GM23338 (cell line): Measurements from ENCODE around the gene SPHK1. TPM values are rescaled to one million over a fixed set of nuclear protein-coding genes. Genes with fewer than 3 reads are reported as not detected.
A peak's percentile ranks its signal among the peaks of the same experiment; 100 is the strongest.

Source experiments
- ATAC-seq: fragments of 200-7000 bp; cut with Tn5 transposase; 3 replicates; pipeline ENCODE4 v1.9.1; 2020
- DNase-seq: peaks from one replicate; pipeline ENCODE4 v3.0.0-alpha.2; 2015; ENCODE audit warnings: low spot score
- H2AFZ ChIP-seq: fragments of 200-600 bp; sonication (generic); 2 replicates; pipeline ENCODE4 v1.8.0; 2016; ENCODE audit warnings: antibody characterized with exemption, mild to moderate bottlenecking, moderate library complexity
- H3F3A ChIP-seq: fragments of 200-600 bp; sonication (generic); replicated peaks from 2 replicates; pipeline ENCODE4 v1.8.0; 2017; ENCODE audit warnings: antibody characterized with exemption, mixed run types, low read depth
- H3K27ac ChIP-seq: fragments of 200-600 bp; sonication (generic); 2 replicates; pipeline ENCODE4 v1.6.1; 2016; ENCODE audit warnings: low read depth
- H3K27me3 ChIP-seq: fragments of 200-600 bp; sonication (generic); 2 replicates; pipeline ENCODE4 v1.8.0; 2016; ENCODE audit warnings: mild to moderate bottlenecking, mixed run types, moderate library complexity; ENCODE audit not compliant: insufficient read depth
- H3K36me3 ChIP-seq: fragments of 200-600 bp; sonication (generic); 2 replicates; pipeline ENCODE4 v1.8.0; 2016; ENCODE audit warnings: mild to moderate bottlenecking; ENCODE audit not compliant: insufficient read depth
- H3K4me1 ChIP-seq: fragments of 200-600 bp; sonication (generic); 2 replicates; pipeline ENCODE4 v1.8.0; 2016; ENCODE audit warnings: mild to moderate bottlenecking, moderate library complexity; ENCODE audit not compliant: insufficient read depth
- H3K4me2 ChIP-seq: fragments of 200-600 bp; sonication (generic); 2 replicates; pipeline ENCODE4 v1.7.1; 2017; ENCODE audit warnings: mixed run types
- H3K4me3 ChIP-seq: fragments of 200-600 bp; sonication (generic); 2 replicates; pipeline ENCODE4 v1.6.1; 2016; ENCODE audit warnings: mixed run types
- H3K79me2 ChIP-seq: fragments of 200-600 bp; sonication (generic); replicated peaks from 2 replicates; pipeline ENCODE4 v1.8.0; 2017; ENCODE audit warnings: mild to moderate bottlenecking; ENCODE audit not compliant: insufficient read depth
- H3K9me2 ChIP-seq: fragments of 200-600 bp; sonication (generic); 2 replicates; pipeline ENCODE4 v1.8.0; 2017; ENCODE audit not compliant: insufficient read depth
- H4K20me1 ChIP-seq: fragments of 200-600 bp; sonication (generic); replicated peaks from 2 replicates; pipeline ENCODE4 v1.8.0; 2017; ENCODE audit warnings: mild to moderate bottlenecking; ENCODE audit not compliant: insufficient read depth
- H3K27ac Mint-ChIP-seq: 2 replicates; pipeline ENCODE4 v1.8.0; 2020; ENCODE audit warnings: inconsistent platforms, mild to moderate bottlenecking, moderate library complexity, mixed read lengths
- H3K27me3 Mint-ChIP-seq: 3 replicates; pipeline ENCODE4 v1.8.0; 2022; ENCODE audit warnings: low read depth, mild to moderate bottlenecking, moderate library complexity, mixed read lengths, inconsistent platforms; ENCODE audit not compliant: insufficient read depth, poor library complexity
- H3K36me3 Mint-ChIP-seq: 3 replicates; pipeline ENCODE4 v1.8.0; 2021; ENCODE audit warnings: low read depth, mild to moderate bottlenecking, inconsistent platforms, moderate library complexity, mixed read lengths
- H3K4me1 Mint-ChIP-seq: 3 replicates; pipeline ENCODE4 v1.8.0; 2020; ENCODE audit warnings: mild to moderate bottlenecking, inconsistent platforms, mixed read lengths
- H3K4me3 Mint-ChIP-seq: 3 replicates; pipeline ENCODE4 v1.8.0; 2021; ENCODE audit warnings: moderate library complexity, mild to moderate bottlenecking, inconsistent platforms, mixed read lengths
- H3K9me3 Mint-ChIP-seq: 3 replicates; pipeline ENCODE4 v1.8.0; 2020; ENCODE audit warnings: moderate library complexity, mild to moderate bottlenecking, inconsistent platforms, mixed read lengths
- CREB1 ChIP-seq: fragments of 250-450 bp; sonication (Bioruptor Pico); IDR thresholded peaks from 2 replicates; pipeline ENCODE4 v1.5.0; 2020; ENCODE audit warnings: low read depth, mild to moderate bottlenecking, moderate library complexity
- CTCF ChIP-seq, 2 experiments: fragments of 200-600 bp in 1 of 2; sonication (generic) in 1 of 2; conservative IDR thresholded peaks; 2 replicates each; pipeline versions ENCODE4 v1.5.1 to v1.6.1; 2016 to 2017; ENCODE audit warnings: antibody characterized with exemption in 2 of 2, low read depth in 2 of 2, mild to moderate bottlenecking in 2 of 2, moderate library complexity in 1 of 2
- REST ChIP-seq: IDR thresholded peaks from one replicate; pipeline ENCODE4 v1.6.1; 2018; ENCODE audit warnings: antibody characterized with exemption; ENCODE audit not compliant: unreplicated experiment
- polyA plus RNA-seq: library from polyadenylated mRNA; unstranded; fragments of >200 nt; fragmentation: Nextera tagmentation; extraction: Ambion mirVana; gene quantifications from 2 replicates; pipeline ENCODE4 v1.2.1, GENCODE V29; 2016
- total RNA-seq: library from RNA; depleted of rRNA; stranded (reverse); fragments of >200 nt; shearing (Covaris generic); gene quantifications from 2 replicates; pipeline ENCODE4 v1.2.3, GENCODE V29; 2014

SPHK1 gene
- total and polyA plus RNA-seq, 2 experiments from 2014 or later: 1.3 to 3.2 TPM

GRCh38 chr17:76432004-76432403 is 47.6 kb downstream of the SPHK1 start:
- Mint-ChIP-seq H3K9me3 (no peaks in the 10 kb centered on the region), H3K4me3 (no peak overlapping the region), H3K27me3 (peaks cover 2% of the 10 kb centered on the region), H3K27ac (peak overlapping the region; percentile 21; the same call in 1 of the 2 replicates), H3K4me1 (peaks cover 65% of the 10 kb centered on the region), H3K36me3 (peaks cover 7% of the 10 kb centered on the region; the same call in 2 of the 3 replicates)
- no peaks in the 10 kb centered on the region for H3K36me3 ChIP-seq
- no peak overlapping the region for H3K27ac ChIP-seq
- H3K9me2 ChIP-seq: no peaks in the 10 kb centered on the region
- H2AFZ ChIP-seq: no peak overlapping the region
- peak; percentile 36 for ATAC-seq
- no peak for DNase-seq
- peaks cover 64% of the 10 kb centered on the region for H4K20me1 ChIP-seq
- TF ChIP-seq CTCF (conservative IDR thresholded peaks at IDR 0.05; ENCODE audit: low read depth in 2 of 2) (0 out of 4 replicates have a peak, but pooled peaks of 1 of the 2 experiments have one; percentile 9), CREB1 (no peak)
- H3K79me2 ChIP-seq: peaks cover 100% of the 10 kb centered on the region
- H3F3A ChIP-seq: no peaks in the 10 kb centered on the region
- no peak overlapping the region for H3K4me3 ChIP-seq
- peaks cover 60% of the 10 kb centered on the region for H3K4me1 ChIP-seq
- no peaks in the 10 kb centered on the region for H3K27me3 ChIP-seq
- peak overlapping the region; percentile 51; the same call in 1 of the 2 replicates for H3K4me2 ChIP-seq

GRCh38 chr17:76432712-76433336 is 48.4 kb downstream of the SPHK1 start:
- peaks cover 100% of the 10 kb centered on the region for H3K79me2 ChIP-seq
- Mint-ChIP-seq H3K27ac (no peak overlapping the region), H3K27me3 (peaks cover 4% of the 10 kb centered on the region), H3K36me3 (peaks cover 7% of the 10 kb centered on the region; the same call in 2 of the 3 replicates), H3K4me3 (no peak overlapping the region; the same call in 2 of the 3 replicates), H3K4me1 (peaks cover 63% of the 10 kb centered on the region), H3K9me3 (no peaks in the 10 kb centered on the region)
- no peak overlapping the region for H3K4me2 ChIP-seq
- H3F3A ChIP-seq: no peaks in the 10 kb centered on the region
- peaks cover 57% of the 10 kb centered on the region for H4K20me1 ChIP-seq
- TF ChIP-seq REST (no peak), CTCF (conservative IDR thresholded peaks at IDR 0.05; ENCODE audit: low read depth in 2 of 2) (peak; percentile 42 to 68)
- H3K27ac ChIP-seq: no peak overlapping the region
- no peaks in the 10 kb centered on the region for H3K9me2 ChIP-seq
- peak; percentile 63 for ATAC-seq
- H3K4me3 ChIP-seq: no peak overlapping the region
- no peak overlapping the region for H2AFZ ChIP-seq
- DNase-seq: peak; percentile 58
- no peaks in the 10 kb centered on the region for H3K36me3 ChIP-seq
- no peaks in the 10 kb centered on the region for H3K27me3 ChIP-seq
- peaks cover 60% of the 10 kb centered on the region for H3K4me1 ChIP-seq
